IMR-90 (cell line): ENCODE results near the gene DACT2. TPM values are rescaled to one million over a fixed set of nuclear protein-coding genes. Genes with fewer than 3 reads are reported as not detected.

Experiments used
- ATAC-seq: fragments of 200-7000 bp; cut with Tn5 transposase; 2 replicates; pipeline ENCODE4 v1.9.1; 2020; ENCODE audit warnings: low read depth, mild to moderate bottlenecking, moderate library complexity
- BruUV-seq: library from RNA; stranded (reverse); fragments of 400-500 nt; replicated peaks from 2 replicates; lab custom pipeline; 2021; lab: Mats Ljungman, UMichigan
- CTCF ChIA-PET: fragments of 300-600 bp; formaldehyde crosslinking; extraction: SDS; loops from one replicate; lab custom pipeline; 2021; ENCODE audit warnings: antibody characterized with exemption; lab: Yijun Ruan, JAX
- POLR2A ChIA-PET: fragments of 300-600 bp; sonication (Branson Sonifier 250); formaldehyde crosslinking; loops from one replicate; lab custom pipeline; 2022; ENCODE audit warnings: antibody characterized with exemption; ENCODE audit not compliant: unreplicated experiment; lab: Charles Lee
- DNase-seq: peaks from one replicate; pipeline ENCODE4 v3.0.0; 2013
- H2AFZ ChIP-seq: replicated peaks from 2 replicates; pipeline ENCODE3; 2013; ENCODE audit warnings: low read length, mild to moderate bottlenecking; ENCODE audit not compliant: poor library complexity
- H2AK5ac ChIP-seq: 2 replicates; pipeline ENCODE4 v1.6.1; 2013; ENCODE audit warnings: low read depth, low read length, inconsistent platforms
- H2AK9ac ChIP-seq: replicated peaks from 2 replicates; pipeline ENCODE3; 2013; ENCODE audit warnings: mild to moderate bottlenecking, low read depth, low read length, moderate library complexity; ENCODE audit not compliant: poor library complexity
- H2BK120ac ChIP-seq: 2 replicates; pipeline ENCODE4 v1.6.1; 2013; ENCODE audit warnings: low read depth, low read length, inconsistent platforms
- H2BK15ac ChIP-seq: 3 replicates; pipeline ENCODE4 v1.6.1; 2013; ENCODE audit warnings: low read depth, low read length, inconsistent platforms
- H2BK20ac ChIP-seq: 2 replicates; pipeline ENCODE4 v1.6.1; 2013; ENCODE audit warnings: low read depth, mild to moderate bottlenecking, inconsistent platforms, low read length, moderate library complexity
- H2BK5ac ChIP-seq: 2 replicates; pipeline ENCODE4 v1.6.1; 2013; ENCODE audit warnings: mild to moderate bottlenecking, low read depth, low read length, inconsistent platforms; ENCODE audit not compliant: poor library complexity, severe bottlenecking
- H3K14ac ChIP-seq: replicated peaks from 2 replicates; pipeline ENCODE4 v1.6.1; 2013; ENCODE audit warnings: low read depth, low read length, inconsistent platforms
- H3K18ac ChIP-seq: 2 replicates; pipeline ENCODE4 v1.6.1; 2013; ENCODE audit warnings: low read depth, low read length, control low read depth
- H3K23ac ChIP-seq: 2 replicates; pipeline ENCODE4 v1.6.1; 2013; ENCODE audit warnings: low read depth, low read length, inconsistent platforms
- H3K27ac ChIP-seq: 2 replicates; pipeline ENCODE4 v1.5.1; 2013; ENCODE audit warnings: mild to moderate bottlenecking, control low read depth, low read length; ENCODE audit not compliant: insufficient read depth
- H3K27me3 ChIP-seq: 2 replicates; pipeline ENCODE4 v1.6.1; 2013; ENCODE audit warnings: low read length; ENCODE audit not compliant: control insufficient read depth, insufficient read depth
- H3K36me3 ChIP-seq: 2 replicates; pipeline ENCODE4 v1.6.1; 2013; ENCODE audit warnings: low read length, mixed read lengths; ENCODE audit not compliant: control insufficient read depth, insufficient read depth
- H3K4ac ChIP-seq: 2 replicates; pipeline ENCODE4 v1.6.1; 2013; ENCODE audit warnings: low read depth, low read length, inconsistent platforms
- H3K4me1 ChIP-seq: 2 replicates; pipeline ENCODE4 v1.6.1; 2013; ENCODE audit warnings: low read length, mixed read lengths; ENCODE audit not compliant: control insufficient read depth, insufficient read depth
- H3K4me2 ChIP-seq: 2 replicates; pipeline ENCODE4 v1.6.1; 2013; ENCODE audit warnings: low read depth, mild to moderate bottlenecking, control low read depth, low read length, moderate library complexity
- H3K4me3 ChIP-seq: 2 replicates; pipeline ENCODE4 v1.5.1; 2013; ENCODE audit warnings: low read depth, mild to moderate bottlenecking, control low read depth, low read length, moderate library complexity; ENCODE audit not compliant: insufficient read depth
- H3K56ac ChIP-seq: 2 replicates; pipeline ENCODE4 v1.6.1; 2013; ENCODE audit warnings: low read length, inconsistent platforms; ENCODE audit not compliant: insufficient read depth; ENCODE audit errors: extremely low read depth
- H3K79me1 ChIP-seq, 2 experiments: 2 replicates each; pipeline ENCODE4 v1.6.1; 2013; ENCODE audit warnings: low read length in 2 of 2, inconsistent platforms in 1 of 2, low read depth in 1 of 2
- H3K9ac ChIP-seq: 2 replicates; pipeline ENCODE4 v1.6.1; 2013; ENCODE audit warnings: low read depth, low read length, control low read depth
- H3K9me1 ChIP-seq: 2 replicates; pipeline ENCODE4 v1.6.1; 2013; ENCODE audit warnings: low read length, inconsistent platforms; ENCODE audit not compliant: insufficient read depth
- H3K9me3 ChIP-seq: 2 replicates; pipeline ENCODE4 v1.6.1; 2013; ENCODE audit warnings: low read length; ENCODE audit not compliant: control insufficient read depth, insufficient read depth
- H4K20me1 ChIP-seq: 2 replicates; pipeline ENCODE4 v1.6.1; 2013; ENCODE audit warnings: low read length, inconsistent platforms; ENCODE audit not compliant: insufficient read depth
- H4K5ac ChIP-seq: 2 replicates; pipeline ENCODE4 v1.6.1; 2013; ENCODE audit warnings: mild to moderate bottlenecking, low read depth, low read length, control low read depth
- H4K8ac ChIP-seq, 2 experiments: 2 replicates each; pipeline ENCODE4 v1.6.1; 2013; ENCODE audit warnings: low read depth in 2 of 2, low read length in 2 of 2, control low read depth in 1 of 2, inconsistent platforms in 1 of 2
- H4K91ac ChIP-seq: 2 replicates; pipeline ENCODE4 v1.6.1; 2013; ENCODE audit warnings: low read depth, low read length, inconsistent platforms; ENCODE audit not compliant: insufficient read depth
- RCOR1 ChIP-seq: IDR thresholded peaks from 2 replicates; pipeline ENCODE4 v1.6.1; 2012; ENCODE audit warnings: mild to moderate bottlenecking, low read length, improper control_type of control experiment; ENCODE audit not compliant: insufficient replicate concordance
- WGBS, 2 experiments: methylation state at CpG; one replicate each; pipeline versions ENCODE4 v1.1.5 to v1.1.7; 2013; ENCODE audit warnings: missing lambda C conversion rate in 2 of 2; ENCODE audit not compliant: insufficient read length in 1 of 2; ENCODE audit errors: extremely low coverage in 2 of 2; 5-methylcytosine and 5-hydroxymethylcytosine counted together
- dilution Hi-C: fragments of 300-500 bp; cut with HindIII; formaldehyde crosslinking; loops from one replicate; pipeline ENCODE4 v1.14.3; 2018; ENCODE audit warnings: low sequenced_read_pairs; ENCODE audit not compliant: unreplicated experiment
- in situ Hi-C: fragments of 300-500 bp; cut with MboI; formaldehyde crosslinking; loops from 3 replicates; pipeline ENCODE4 v1.14.3; 2019; ENCODE audit warnings: low sequenced_read_pairs, inconsistent platforms, mixed read lengths
- intact Hi-C: fragments of 100-400 bp; cut with micrococcal nuclease; formaldehyde crosslinking; loops from 2 replicates; pipeline ENCODE4 v1.10.0; 2022
- polyA plus RNA-seq, 3 experiments: library from polyadenylated mRNA; depleted of rRNA; stranded (reverse); fragments of >200 nt; gene quantifications; 2 replicates each; pipeline ENCODE4 v1.2.3, GENCODE V29; 2012; ENCODE audit warnings: low replicate concordance in 1 of 3
- total RNA-seq: library from RNA; depleted of rRNA; stranded (reverse); fragments of >200 nt; gene quantifications from 2 replicates; pipeline ENCODE4 v1.2.3, GENCODE V29; 2012
- TF ChIP-seq, protein P1 (sequence below): conservative IDR thresholded peaks from 2 replicates; pipeline ENCODE4 v1.5.1; 2012; ENCODE audit warnings: mild to moderate bottlenecking, low read depth, low read length, improper control_type of control experiment

Gene DACT2
- total and polyA plus RNA-seq, 2 of the 4 experiments (the other 2 are of a cell fraction) = not detected

DNA sequence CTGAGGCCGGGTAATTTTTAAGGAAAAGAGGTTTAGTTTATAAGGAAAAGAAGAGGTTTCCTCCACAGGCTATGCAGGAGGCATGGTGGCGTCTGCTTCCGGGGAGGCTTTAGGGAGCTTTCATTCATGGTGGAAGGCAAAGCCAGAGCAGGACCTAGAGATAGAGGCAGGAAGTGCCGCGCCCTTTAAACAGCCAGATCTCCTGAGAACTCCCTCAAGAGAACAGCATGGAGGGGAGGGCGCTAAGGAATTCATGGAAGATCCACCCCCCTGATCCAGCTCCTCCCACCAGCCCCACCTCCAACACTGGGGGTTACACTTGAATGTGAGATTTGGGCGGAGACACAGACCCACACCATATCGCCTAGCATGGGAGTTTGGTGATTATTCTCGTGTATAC is 13.9 kb upstream of the DACT2 start:
- Histone ChIP-seq H3K27ac (no peak overlapping the region), H3K23ac (no peak overlapping the region), H2BK20ac (no peak overlapping the region), H4K91ac (no peak overlapping the region), H3K9me3 (peaks cover 30% of the 10 kb centered on the region), H3K9me1 (no peaks in the 10 kb centered on the region), H2AK5ac (no peak overlapping the region), H3K4me3 (no peak overlapping the region), H2AK9ac (no peak overlapping the region), H2BK5ac (no peak overlapping the region), H3K4me1 (no peaks in the 10 kb centered on the region), H3K27me3 (no peaks in the 10 kb centered on the region), H3K4ac (no peak overlapping the region), H3K36me3 (no peaks in the 10 kb centered on the region), H3K9ac (no peak overlapping the region), H4K20me1 (no peaks in the 10 kb centered on the region), H4K8ac (no peak overlapping the region), H3K79me1 (no peaks in the 10 kb centered on the region), H2BK120ac (no peak overlapping the region), H3K56ac (no peak overlapping the region), H4K5ac (no peak overlapping the region), H2AFZ (no peak overlapping the region), H3K18ac (no peak overlapping the region), H2BK15ac (no peak overlapping the region), H3K14ac (no peak overlapping the region), H3K4me2 (no peak overlapping the region)
- intact Hi-C loops = no loop called here
- DNase-seq = no peak
- no TSS peak for BruUV-seq
- ChIA-PET POLR2A (no interaction called here), CTCF (no interaction called here)
- no peak for ATAC-seq
- dilution Hi-C loops = no loop called here
- WGBS, 2 experiments = 67% methylated on average over 1 of the region's 9 CpGs; no CpG with 5 or more reads in 1 of the 2 experiments
- in situ Hi-C loops = no loop called here
- no peak for TF ChIP-seq RCOR1
- TF ChIP-seq, protein P1, sequence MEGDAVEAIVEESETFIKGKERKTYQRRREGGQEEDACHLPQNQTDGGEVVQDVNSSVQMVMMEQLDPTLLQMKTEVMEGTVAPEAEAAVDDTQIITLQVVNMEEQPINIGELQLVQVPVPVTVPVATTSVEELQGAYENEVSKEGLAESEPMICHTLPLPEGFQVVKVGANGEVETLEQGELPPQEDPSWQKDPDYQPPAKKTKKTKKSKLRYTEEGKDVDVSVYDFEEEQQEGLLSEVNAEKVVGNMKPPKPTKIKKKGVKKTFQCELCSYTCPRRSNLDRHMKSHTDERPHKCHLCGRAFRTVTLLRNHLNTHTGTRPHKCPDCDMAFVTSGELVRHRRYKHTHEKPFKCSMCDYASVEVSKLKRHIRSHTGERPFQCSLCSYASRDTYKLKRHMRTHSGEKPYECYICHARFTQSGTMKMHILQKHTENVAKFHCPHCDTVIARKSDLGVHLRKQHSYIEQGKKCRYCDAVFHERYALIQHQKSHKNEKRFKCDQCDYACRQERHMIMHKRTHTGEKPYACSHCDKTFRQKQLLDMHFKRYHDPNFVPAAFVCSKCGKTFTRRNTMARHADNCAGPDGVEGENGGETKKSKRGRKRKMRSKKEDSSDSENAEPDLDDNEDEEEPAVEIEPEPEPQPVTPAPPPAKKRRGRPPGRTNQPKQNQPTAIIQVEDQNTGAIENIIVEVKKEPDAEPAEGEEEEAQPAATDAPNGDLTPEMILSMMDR = no peak
